GM10847 (cell line): ENCODE results near the gene DNAH3.

Source experiments
- POLR2A ChIP-seq: IDR thresholded peaks from 2 replicates; pipeline ENCODE4 v1.6.1; 2011; ENCODE audit not compliant: insufficient read length; ENCODE audit errors: extremely low read depth

The DNAH3 gene

DNA sequence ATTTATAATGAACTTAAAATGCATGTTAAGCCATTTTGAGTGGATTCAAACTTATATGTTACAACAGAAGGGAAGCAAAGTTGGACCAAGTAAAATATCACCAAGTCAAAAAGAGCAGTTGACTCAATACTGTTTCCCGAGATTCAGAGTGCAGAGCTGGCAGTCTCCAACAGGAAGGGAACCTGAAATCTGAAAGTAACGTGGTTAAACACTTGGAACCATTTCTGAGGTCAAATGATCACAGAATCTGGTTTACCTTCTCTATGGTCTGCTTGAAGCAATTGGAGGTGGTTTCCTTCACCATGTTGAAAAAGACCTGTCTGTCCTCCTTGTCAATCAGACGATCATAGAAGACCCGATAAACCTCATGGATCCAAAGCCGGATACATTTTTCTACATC lies 163.6 kb downstream of the DNAH3 start:
- TF ChIP-seq POLR2A = no peak

DNA sequence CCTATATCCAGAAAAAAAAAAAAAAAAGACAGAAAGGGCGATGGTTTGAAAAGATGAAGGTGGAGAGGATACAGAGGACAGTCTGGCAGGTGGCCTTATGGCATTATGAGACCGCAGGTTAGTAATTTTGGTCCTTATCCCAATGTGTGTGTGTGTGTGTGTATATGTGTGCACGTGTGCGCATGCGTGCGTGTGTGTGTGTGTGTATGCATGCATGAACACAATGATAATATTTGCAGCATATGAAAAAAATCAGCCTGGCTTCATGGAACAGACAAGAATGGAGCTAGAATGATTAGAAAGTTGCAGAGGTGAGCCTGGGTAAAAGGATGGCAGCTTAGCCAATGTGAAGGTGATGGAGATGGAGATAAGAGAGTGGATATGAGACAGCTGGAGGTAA lies 166.6 kb downstream of the DNAH3 start:
- TF ChIP-seq POLR2A = no peak

DNA sequence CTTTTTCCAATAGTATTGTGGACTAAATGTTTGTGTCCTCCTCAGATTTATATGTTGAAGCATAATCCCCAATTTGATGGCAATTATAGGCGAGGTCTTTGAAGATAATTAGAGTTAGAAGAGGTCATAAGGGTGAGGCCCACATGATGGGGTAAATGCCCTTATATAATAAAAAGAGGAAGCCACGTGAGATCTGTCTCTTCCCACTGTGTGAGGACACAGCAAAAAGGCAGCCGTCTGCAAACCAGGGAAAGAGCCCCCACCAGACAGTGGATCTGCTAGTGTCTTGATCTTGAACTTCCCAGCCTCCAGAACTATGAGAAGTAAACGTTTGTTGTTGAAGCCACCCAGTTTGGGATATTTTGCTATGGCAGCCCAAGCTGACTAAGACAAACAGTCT lies 174.1 kb downstream of the DNAH3 start:
- no peak for TF ChIP-seq POLR2A

DNA sequence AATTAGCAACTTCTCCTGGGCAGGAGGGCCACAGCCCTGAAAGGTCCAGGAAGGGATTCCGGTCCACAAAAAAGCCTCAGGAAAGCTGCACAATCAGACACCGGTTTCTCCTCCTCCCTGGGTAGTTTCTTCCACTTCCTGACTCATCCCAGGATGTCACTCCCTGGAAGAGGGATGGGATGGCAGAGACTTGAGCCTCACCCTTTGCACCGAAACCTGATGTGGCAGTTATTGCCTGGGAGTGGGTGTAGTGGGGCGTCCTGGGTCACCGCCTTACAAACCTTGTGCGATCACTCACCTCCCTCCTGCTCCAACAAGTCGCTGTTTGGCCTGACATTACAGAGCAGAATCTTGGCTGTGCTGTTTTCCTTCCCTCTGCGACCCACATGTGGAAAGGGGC lies 179.2 kb downstream of the DNAH3 start:
- no peak for TF ChIP-seq POLR2A

DNA sequence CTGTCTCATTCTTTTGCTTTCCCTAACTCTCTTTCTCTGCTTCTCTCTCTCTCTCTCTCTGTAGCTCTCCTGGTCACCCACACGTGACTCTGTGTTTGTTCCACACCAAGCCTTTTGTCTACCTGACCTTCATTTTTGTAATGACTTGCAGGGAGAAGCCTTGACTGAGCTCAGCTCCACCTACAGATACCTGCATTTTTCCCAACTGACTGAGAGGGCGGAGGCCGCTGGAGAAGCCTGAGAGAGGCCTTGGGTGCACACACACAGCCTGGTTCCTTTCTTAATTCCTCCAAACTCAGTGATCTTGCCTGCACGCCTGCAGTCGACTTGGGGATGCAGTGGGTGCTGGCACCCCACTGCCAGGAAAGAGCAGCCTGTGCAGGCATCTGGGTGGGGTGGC lies 181.3 kb downstream of the DNAH3 start:
- TF ChIP-seq POLR2A = no peak

DNA sequence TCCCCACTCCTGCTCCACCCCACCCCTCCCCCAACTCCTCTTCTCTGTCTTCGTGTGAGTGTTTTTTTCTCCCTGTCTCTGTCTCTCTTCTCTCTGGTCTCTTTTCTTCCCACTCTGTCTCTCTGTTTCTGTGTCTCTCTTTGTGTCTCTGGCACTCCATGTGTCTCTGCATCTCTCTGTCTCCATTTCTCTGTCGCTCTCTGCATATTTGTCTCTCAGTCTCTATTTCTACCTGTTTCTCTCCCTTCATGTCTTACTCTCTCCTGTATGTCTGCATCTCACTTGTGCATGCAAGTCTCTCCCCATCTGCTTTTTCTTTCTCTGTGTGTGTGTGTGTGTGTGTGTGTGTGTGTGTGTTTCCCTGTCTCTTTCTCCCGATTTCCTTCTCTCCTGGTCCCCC lies 181.9 kb downstream of the DNAH3 start:
- no peak for TF ChIP-seq POLR2A

DNA sequence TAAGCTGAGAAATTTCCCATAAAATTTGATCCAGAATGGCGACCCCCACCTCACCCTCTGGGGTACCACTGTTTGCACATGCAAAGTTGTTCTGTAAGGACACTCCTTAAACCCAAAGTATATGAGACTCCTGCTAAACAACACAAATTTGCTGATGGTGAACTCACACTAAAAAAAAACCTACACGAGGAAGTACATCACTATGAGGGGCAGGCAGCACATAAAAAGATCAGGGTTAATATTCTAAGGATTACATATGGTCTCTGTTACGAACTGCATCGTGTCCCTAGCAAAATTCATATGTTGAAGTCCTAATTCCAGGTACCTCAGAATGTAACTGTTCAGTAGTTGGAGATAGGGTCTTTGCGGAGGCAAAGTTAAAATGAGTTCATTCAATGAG lies 189.7 kb downstream of the DNAH3 start:
- TF ChIP-seq POLR2A = no peak

DNA sequence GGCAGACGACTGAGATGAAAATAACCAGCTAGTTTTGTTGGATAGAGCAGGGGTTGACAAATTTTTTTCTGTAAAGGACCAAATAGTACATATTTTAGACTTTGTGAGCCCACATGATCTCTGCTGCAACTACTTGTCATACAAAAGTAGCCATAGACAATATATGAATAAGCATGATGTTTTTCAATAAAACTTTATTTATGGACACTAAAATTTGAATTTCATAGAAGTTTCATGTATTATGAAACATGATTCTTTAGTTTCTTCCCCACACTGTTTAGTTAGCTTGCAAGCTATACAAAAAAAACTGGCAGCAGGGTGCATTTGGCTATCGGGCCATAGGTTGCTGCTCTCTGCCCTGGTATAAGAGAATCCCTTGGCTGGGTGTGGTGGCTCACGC lies 193.5 kb downstream of the DNAH3 start:
- no peak for TF ChIP-seq POLR2A

DNA sequence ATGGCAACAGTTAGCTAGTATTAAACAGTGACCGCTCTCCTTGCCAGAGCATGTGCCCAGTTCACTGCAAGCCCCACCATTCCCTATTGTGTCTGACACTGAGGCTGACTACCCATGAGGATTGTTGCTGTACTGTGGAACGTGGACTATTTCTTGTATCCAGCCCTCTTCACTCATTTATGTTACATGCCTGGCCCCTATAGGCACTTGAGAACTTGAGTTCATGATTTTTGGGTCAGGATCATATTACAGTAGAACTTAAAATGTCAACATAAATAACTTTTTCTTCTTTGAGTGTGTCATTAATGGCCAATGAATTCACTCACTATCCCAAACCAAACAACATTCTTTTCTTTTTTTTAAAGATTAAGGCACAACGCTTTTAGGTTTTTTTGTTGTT lies 194.3 kb downstream of the DNAH3 start:
- TF ChIP-seq POLR2A = no peak

DNA sequence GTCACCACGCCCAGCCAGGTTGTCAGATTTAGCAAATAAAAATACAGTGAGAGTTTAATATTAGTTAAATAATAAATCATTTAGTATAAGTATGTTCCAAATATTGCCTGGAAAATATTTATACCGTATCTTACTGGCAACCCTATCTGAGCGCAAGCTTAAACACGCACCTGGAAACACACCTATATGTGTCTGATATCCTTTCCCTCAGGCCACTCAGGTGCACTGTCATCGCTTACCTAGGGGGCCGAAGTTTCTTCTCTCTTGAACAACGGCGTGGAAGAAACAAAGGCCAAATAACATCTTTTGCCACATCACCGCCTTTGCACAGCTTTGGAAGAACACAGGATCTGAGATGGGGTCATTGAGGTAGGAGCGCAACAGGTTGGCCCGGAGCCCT lies 196.1 kb downstream of the DNAH3 start:
- TF ChIP-seq POLR2A = no peak

DNA sequence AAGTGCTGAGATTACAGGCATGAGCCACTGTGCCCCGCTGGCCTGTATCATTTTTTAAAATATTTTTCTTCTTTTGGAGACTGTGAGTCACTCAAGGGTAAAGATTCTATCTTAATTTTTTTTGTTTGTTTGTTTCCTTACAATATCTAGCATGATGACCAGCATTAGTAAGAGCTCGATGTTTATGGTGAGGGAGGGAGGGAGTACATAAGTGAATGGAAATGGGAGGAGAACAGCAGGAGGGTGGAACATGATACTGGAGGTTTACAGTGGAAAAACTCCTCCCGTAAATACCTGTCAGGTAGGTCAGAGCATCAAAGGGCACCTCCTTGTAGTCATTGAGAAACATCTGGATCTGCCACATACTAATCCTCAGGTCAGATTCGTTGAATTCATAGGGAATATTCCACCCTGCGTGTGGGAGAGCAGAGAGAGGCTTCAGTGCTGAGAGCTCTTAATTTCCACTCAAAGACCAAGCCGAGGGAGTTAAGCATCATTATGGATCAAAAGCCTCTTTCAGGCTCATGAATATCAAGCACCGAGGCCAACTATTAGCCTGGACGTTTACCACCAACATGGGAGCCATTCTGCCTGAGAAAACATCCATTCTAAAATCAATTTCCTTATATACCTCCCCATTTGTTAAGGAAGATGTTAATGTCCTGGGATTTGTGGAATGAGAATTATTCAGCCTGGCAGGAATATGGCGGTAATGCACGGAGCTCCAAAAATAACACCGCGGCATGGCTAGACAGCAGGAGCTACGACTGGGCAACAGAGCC lies 198.3 kb downstream of the DNAH3 start:
- no peak for TF ChIP-seq POLR2A

DNA sequence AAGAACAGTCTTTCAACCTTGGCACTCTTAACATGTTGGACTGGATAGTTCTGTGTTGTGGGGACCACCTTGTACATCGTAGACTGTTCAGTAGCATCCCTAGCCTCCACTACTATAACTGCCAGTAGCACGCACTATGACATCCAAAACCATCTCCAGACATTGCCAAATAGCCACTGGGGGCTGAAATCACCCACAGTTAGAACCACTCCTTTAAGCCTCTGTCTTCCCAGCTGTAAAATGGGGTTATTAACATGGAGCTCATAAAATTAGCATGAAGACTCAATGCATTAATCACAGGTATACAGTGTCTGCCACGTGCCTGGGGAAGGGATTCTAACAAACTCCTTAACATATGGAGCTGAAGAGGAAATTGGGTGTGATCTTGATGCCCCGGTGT lies 200.4 kb downstream of the DNAH3 start:
- TF ChIP-seq POLR2A = no peak

DNA sequence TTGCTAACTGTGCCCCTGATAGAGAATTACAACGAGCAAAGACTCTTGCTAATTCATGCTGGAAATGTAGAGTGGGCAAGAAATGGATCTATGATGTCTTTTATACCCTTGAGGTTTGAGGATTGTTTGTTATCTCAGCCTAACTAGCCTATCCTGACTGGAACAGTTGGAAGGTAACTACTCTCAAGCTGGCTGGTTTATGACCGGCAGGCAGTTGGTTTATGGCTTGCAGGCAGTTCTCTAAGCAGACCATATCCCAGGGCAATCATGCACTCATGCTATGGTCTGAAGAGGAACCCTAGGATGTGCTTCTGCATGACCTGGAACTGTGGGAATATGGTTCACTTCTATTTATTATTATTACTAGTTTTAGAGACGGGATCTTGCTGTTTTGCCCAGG lies 201.0 kb downstream of the DNAH3 start:
- TF ChIP-seq POLR2A = no peak

DNA sequence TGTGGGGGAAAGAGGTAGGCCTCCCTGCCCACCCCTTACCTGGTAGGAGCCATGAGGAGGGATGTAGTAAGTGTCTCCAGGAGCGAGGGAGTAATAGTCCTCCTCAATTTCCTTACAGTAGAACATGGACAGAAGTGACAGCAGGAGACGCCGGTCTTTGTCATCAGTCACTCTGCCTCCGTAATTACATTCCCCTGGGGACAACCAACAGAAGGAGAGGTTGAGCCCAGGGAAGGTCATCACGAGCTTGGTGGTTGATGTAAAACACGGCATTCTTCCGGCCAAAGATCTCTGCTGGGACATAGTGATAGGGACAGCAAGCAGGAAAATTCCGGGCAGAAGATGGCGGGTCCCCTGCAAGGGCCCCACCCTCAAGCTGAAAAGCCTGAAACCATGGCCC lies 202.2 kb downstream of the DNAH3 start:
- no peak for TF ChIP-seq POLR2A

DNA sequence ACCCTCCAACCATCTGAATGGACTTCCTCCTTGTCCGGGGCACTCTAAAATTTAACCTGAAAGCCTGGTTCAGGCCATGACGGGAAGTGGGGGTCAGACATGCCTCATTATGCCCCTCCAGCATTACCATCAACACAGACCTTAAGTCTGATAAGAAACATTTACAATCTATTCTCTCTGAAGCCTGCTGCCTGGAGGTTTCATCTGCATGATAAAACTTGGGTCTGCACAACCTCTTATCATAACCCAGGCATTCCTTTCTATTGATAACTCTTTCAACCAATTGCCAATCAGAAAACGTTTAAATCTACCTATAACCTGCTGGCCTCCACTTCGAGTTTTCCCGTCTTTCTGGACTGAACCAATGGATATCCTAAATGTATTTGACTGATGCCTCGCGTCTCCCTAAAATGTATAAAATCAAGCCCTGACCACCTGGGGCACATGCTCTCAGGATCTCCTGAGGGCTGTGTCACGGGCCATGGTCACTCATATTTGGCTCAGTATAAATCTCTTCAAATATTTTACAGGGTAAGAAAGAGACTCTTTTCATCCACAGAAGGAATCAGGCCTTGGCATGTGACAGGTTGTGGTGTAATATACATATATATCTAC lies 204.5 kb downstream of the DNAH3 start:
- TF ChIP-seq POLR2A = no peak

DNA sequence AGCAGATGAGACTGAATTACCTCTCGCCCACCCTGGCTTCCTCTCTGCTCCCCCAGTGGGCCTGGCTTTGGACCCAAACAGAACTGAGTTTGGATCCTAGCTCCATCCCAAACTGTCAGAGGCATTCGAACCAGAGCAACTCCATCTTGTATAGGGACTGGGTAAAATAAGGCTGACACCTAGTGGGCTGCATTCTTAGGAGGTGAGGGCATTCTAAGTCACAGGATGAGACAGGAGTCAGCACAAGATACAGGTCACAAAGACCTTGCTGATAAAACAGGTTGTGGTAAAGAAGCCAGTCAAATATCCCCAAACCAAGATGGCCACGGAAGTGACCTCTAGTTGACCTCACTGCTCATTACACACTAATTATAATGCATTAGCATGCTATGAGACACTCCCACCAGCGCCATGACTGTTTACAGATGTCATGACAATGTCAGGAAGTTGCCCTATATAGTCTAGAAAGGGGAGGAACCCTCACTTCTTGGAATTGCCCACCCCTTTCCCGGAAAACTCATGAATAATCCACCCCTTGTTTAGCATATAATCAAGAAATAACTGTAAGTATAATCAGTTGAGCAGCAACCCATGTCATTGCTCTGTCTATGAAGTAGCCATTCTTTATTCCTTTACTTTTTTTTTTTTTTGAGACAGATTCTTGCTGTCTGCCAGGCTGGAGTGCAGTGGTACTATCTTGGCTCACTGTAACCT lies 205.6 kb downstream of the DNAH3 start:
- TF ChIP-seq POLR2A = no peak
